ENCODE measurements around the gene PRXL2C. TPM values are rescaled to one million over a fixed set of nuclear protein-coding genes. Genes with fewer than 3 reads are reported as not detected.

PRXL2C gene
- total and polyA plus RNA-seq, 10 of the 15 experiments (the other 5 are each of a cell fraction or from before 2014, with no cell fraction given), result 4.0 to 16.0 (median 7.4) TPM

GRCh38 chr9:96616817-96617438, 38.2 kb downstream of the PRXL2C start:
- WGBS (ENCODE audit: insufficient coverage, insufficient replicate concordance, low lambda C conversion rate, missing lambda C conversion rate), result 67% methylated on average over 7 of the region's 7 CpGs
- no peaks in the 10 kb centered on the region for H4K20me1 ChIP-seq (ENCODE audit: control insufficient read depth, insufficient read depth)
- H3K79me2 ChIP-seq (ENCODE audit: control insufficient read depth, insufficient read depth, low read length), result no peaks in the 10 kb centered on the region
- DNase-seq (ENCODE audit: low read depth, low spot score) (no peak), FAIRE-seq (no peak), ATAC-seq (no peak)
- RAD21 ChIA-PET (ENCODE audit: unreplicated experiment), result interaction anchor here (0.7 kb wide), 1 partner anchor 287 kb away, joined by 3 read pairs; no protein-coding TSS in a partner anchor
- H3K36me3 ChIP-seq (ENCODE audit: control insufficient read depth in 2 of 2, insufficient read depth in 2 of 2, low read length in 1 of 2), result no peaks in the 10 kb centered on the region
- CTCF ChIA-PET, result interaction anchor here (0.6 kb wide), 2 partner anchors 335 to 383 kb away, joined by 3 read pairs; no protein-coding TSS in a partner anchor
- TF ChIP-seq EP300 (IDR thresholded peaks at IDR 0.05; ENCODE audit: borderline replicate concordance in 1 of 2, control insufficient read depth in 1 of 2, low read depth in 2 of 2, low read length in 2 of 2) (no peak), MTA3 (IDR thresholded peaks at IDR 0.05; ENCODE audit: borderline replicate concordance, low read length) (no peak), ZNF592 (IDR thresholded peaks at IDR 0.05) (no peak), CBX3 (IDR thresholded peaks at IDR 0.05; ENCODE audit: borderline replicate concordance, low read depth) (no peak), HSF1 (IDR thresholded peaks at IDR 0.05; ENCODE audit: low read depth, low read length) (no peak), NFYB (IDR thresholded peaks at IDR 0.05; ENCODE audit: insufficient read depth, low read depth, low read length) (no peak), HDGF (IDR thresholded peaks at IDR 0.05) (no peak), CHD2 (IDR thresholded peaks at IDR 0.05; ENCODE audit: borderline replicate concordance, low read depth, low read length) (no peak), HDAC2 (IDR thresholded peaks at IDR 0.05) (no peak)
- no TSS peak for BruUV-seq (replicated peaks)
- intact Hi-C loops (cut with micrococcal nuclease; ENCODE audit: unreplicated experiment) (no loop called here), in situ Hi-C loops (cut with MboI) (no loop called here)
- H3K9ac ChIP-seq (ENCODE audit: control insufficient read depth, insufficient read depth, low read length), result no peak overlapping the region
- no peaks in the 10 kb centered on the region; the same call in 2 of the 3 replicates for H3K9me3 ChIP-seq (replicated peaks; ENCODE audit: control insufficient read depth, insufficient read depth, low read length)
- H2AFZ ChIP-seq (ENCODE audit: control insufficient read depth, low read depth, low read length), result no peak overlapping the region
- H3K27me3 ChIP-seq (replicated peaks in 1 of 2; ENCODE audit: control insufficient read depth in 2 of 2, insufficient read depth in 2 of 2, low read length in 1 of 2), result peaks cover 2 to 17% of the 10 kb centered on the region in 2 experiments; a peak in 3 of 4 replicates
- no peak overlapping the region for H3K4me2 ChIP-seq (ENCODE audit: control insufficient read depth, insufficient read depth)
- no peak overlapping the region for H3K27ac ChIP-seq (ENCODE audit: control insufficient read depth, insufficient read depth)
- POLR2A ChIA-PET, result no interaction called here
- H3K4me1 ChIP-seq (ENCODE audit: control insufficient read depth, insufficient read depth, low read length), result no peaks in the 10 kb centered on the region
- SMC1A ChIA-PET (ENCODE audit: uncharacterized antibody, unreplicated experiment), result no interaction called here
- H3K4me3 ChIP-seq, result no peak overlapping the region
